Subcutaneous abdominal adipose tissue (tissue), 5 donors: ENCODE measurements around the gene TAPT1.

Source experiments
- H3K27ac ChIP-seq: one replicate; pipeline ENCODE4 v1.7.0; 2013; ENCODE audit warnings: low read depth, mild to moderate bottlenecking, inconsistent platforms, low read length, moderate library complexity
- H3K27me3 ChIP-seq, 5 donors: one replicate each; pipeline ENCODE4 v1.7.0; 2013; ENCODE audit warnings: low read length in 5 of 5, inconsistent platforms in 1 of 5; ENCODE audit not compliant: control insufficient read depth in 5 of 5, insufficient read depth in 4 of 5
- H3K36me3 ChIP-seq, 5 donors: one replicate each; pipeline ENCODE4 v1.7.0; 2013; ENCODE audit warnings: low read length in 5 of 5; ENCODE audit not compliant: control insufficient read depth in 5 of 5, insufficient read depth in 5 of 5
- H3K4me1 ChIP-seq, 5 donors: one replicate each; pipeline ENCODE4 v1.7.0; 2013; ENCODE audit warnings: low read length in 5 of 5, mild to moderate bottlenecking in 3 of 5, moderate library complexity in 1 of 5; ENCODE audit not compliant: control insufficient read depth in 5 of 5, insufficient read depth in 5 of 5
- H3K4me3 ChIP-seq, 5 donors: one replicate each; pipeline ENCODE4 v1.7.0; 2013; ENCODE audit warnings: low read length in 5 of 5, low read depth in 1 of 5
- H3K9ac ChIP-seq, 5 donors: one replicate each; pipeline ENCODE4 v1.7.0; 2013; ENCODE audit warnings: low read length in 5 of 5, mild to moderate bottlenecking in 4 of 5, moderate library complexity in 3 of 5
- H3K9me3 ChIP-seq, 5 donors: one replicate each; pipeline ENCODE4 v1.7.0; 2013; ENCODE audit warnings: low read length in 5 of 5; ENCODE audit not compliant: control insufficient read depth in 5 of 5
- donor health status: healthy.
- donor health status: healthy.
- donor health status: healthy.
- donor health status: healthy.
- donor health status: healthy.

TAPT1 gene

DNA sequence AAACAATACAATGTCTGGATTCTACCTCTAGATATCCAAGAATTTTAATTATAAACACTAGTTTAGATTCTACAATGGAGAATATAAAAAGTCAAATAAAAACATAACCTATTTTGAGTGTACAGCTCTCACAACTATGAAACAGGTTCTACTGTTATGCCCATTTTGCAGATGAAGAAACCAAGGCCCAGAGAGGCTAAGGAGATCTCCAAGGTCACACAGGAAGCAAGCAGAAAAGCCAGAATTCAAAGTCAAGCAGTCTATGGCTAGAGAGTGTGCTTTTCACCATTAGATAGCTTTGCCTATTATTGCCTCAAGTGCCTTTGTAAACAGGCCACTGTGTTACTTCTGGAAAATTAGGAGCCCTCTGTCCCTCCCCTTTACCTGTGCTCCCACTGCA is 7.3 kb downstream of the TAPT1 start:
- no peak overlapping the region for H3K9ac ChIP-seq
- no peaks in the 10 kb centered on the region for H3K27me3 ChIP-seq
- no peak overlapping the region for H3K4me3 ChIP-seq
- peaks cover 4 to 28% (median 20%) of the 10 kb centered on the region in 5 donors for H3K4me1 ChIP-seq
- H3K36me3 ChIP-seq, result peaks cover 0 to 6% (median 0%) of the 10 kb centered on the region in 5 donors
- no peaks in the 10 kb centered on the region for H3K9me3 ChIP-seq
- no peak overlapping the region for H3K27ac ChIP-seq

DNA sequence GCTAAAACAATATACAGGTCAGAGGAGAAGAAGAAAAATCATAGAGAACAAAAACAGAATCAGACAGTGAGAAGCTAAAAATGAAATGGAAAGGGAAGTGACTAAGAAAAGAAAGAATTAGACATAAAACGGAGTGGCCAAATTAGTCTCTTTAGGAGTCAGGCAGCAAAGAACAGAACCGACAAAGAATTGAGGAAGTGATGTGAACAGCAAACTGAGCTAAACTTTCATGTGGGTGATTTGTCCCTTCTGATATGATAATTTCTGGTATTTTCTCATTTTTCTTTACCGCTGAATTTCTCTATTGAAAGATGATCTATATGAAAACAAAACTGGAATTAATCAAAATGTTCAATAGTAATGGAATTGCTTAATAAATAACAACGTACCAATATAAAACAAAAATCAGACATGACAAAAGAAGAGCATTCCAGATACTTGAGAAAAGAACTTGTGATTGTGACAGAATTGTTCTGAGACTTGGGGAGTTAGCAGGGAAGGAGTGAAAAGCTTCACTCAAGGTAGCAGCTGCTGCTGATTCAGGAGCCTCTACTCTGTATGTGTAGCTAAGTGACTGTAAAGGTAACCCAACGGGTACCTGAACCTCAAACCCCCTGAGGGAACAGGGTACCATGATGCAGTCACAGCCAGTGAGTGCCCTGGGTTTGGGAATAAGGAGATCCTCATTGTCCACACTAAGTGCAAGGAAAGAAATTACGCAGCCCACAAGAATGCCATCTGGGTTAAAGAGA is 8.8 kb downstream of the TAPT1 start:
- Histone ChIP-seq H3K4me3 (no peak overlapping the region), H3K27ac (no peak overlapping the region), H3K9me3 (no peaks in the 10 kb centered on the region), H3K27me3 (no peaks in the 10 kb centered on the region), H3K36me3 (peaks cover 0 to 19% (median 5%) of the 10 kb centered on the region in 5 donors), H3K4me1 (peaks cover 0 to 17% (median 8%) of the 10 kb centered on the region in 5 donors), H3K9ac (no peak overlapping the region)

DNA sequence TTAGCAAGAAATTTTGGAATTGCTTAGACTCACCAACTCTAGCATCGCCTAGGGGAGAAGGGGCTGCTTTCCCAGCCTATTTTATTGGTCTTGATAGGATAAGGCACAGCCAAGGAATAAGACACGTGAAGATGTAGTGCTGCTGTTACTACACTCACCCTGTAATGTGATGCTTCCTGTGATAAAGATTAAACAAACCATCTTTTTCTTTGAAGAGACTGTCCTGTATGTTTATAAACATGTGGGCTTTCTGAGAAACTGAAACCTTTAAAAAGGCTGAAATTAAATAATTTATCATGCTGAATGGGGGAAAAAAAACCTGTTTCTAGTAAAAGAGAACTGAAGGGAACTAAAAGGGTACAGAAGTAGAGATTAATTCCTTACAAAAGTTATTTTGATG is 13.2 kb downstream of the TAPT1 start:
- H3K36me3 ChIP-seq, result peaks cover 5 to 29% (median 12%) of the 10 kb centered on the region in 5 donors
- H3K9ac ChIP-seq, result peak overlapping the region in 1 of 5 donors; percentile 35
- no peaks in the 10 kb centered on the region for H3K27me3 ChIP-seq

DNA sequence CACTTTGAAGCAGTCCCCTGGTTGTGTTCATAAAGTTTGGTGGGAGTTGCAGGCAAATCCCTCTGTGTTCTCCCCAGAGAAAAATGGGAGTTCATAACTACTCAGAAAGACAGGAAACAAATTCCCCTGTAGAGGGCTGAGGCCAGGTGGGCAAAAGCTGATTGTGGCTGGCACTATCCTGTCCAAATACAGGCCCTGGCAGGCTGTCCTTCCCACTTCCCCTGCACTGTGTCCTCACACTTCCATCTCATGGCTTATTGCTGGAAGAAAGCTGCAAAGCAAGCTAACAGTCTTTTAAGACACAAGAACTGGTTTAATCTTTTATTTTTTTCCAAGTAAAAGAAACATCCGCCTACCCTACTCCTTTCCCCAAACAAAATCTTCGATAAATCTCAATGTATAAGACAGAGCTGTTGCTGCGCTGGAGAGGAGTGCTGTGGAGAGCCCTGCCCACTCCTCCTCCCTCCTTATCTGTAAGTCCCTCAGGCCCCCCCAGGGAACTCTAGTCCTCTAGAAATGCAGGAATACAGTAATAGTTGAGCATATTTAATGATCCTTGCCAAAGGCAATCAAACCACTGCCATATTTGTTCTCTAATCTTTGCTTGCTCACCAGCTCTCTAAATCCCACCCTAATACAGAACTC is 14.0 kb downstream of the TAPT1 start:
- no peaks in the 10 kb centered on the region for H3K27me3 ChIP-seq
- peaks cover 0 to 15% (median 8%) of the 10 kb centered on the region in 5 donors for H3K4me1 ChIP-seq
- H3K9me3 ChIP-seq, result no peaks in the 10 kb centered on the region
- no peak overlapping the region for H3K4me3 ChIP-seq
- peaks cover 5 to 29% (median 12%) of the 10 kb centered on the region in 5 donors for H3K36me3 ChIP-seq
- H3K9ac ChIP-seq, result peak overlapping the region in 2 of 5 donors; percentile 3 to 35
- no peak overlapping the region for H3K27ac ChIP-seq

More for the DNA sequence above, 13.2 kb downstream of the TAPT1 start:
- Histone ChIP-seq H3K9me3 (no peaks in the 10 kb centered on the region), H3K27ac (no peak overlapping the region), H3K4me1 (peaks cover 0 to 17% (median 12%) of the 10 kb centered on the region in 5 donors), H3K4me3 (no peak overlapping the region)

DNA sequence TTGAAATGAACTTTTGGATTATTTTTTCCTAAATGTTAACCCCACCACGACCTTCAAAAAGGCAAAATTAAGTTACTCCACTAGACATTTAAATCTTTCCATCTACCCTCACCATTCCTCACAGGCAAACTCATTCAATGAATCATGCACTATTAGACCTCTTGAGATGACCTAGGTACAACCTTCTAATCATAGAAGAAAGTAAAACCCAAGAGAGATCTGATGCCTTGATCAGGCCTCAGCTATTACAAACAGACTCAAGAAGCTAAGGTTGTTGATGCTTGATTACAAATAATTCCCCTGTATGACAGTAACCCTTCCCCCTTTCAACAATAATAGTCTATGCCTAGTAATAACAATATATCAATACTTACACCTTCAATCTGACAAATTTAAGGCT is 18.9 kb downstream of the TAPT1 start:
- Histone ChIP-seq H3K36me3 (peaks cover 5 to 14% (median 12%) of the 10 kb centered on the region in 5 donors), H3K27ac (no peak overlapping the region), H3K4me1 (peaks cover 0 to 25% (median 18%) of the 10 kb centered on the region in 5 donors)

DNA sequence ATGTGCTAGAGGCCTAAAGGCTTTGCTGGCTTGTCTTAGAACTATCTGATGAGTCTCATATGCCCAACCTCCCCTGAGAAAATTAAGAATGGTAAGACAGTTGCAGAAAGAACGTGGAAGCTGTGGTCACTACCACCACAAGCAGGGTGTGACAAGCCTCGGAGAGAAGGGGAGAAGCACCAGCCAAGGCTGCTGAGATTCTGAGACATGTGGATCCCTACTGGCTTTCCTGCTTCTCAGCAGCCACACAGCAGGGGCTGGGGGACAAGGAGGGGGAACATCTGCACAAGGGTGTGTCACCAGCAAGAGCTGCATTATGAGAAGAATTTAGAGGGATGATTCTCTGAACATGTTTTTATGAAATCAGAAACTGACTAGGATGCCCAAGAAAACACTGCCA is 19.4 kb downstream of the TAPT1 start:
- H3K27me3 ChIP-seq, result no peaks in the 10 kb centered on the region
- peaks cover 0 to 25% (median 12%) of the 10 kb centered on the region in 5 donors for H3K4me1 ChIP-seq
- H3K36me3 ChIP-seq, result peaks cover 5 to 13% (median 12%) of the 10 kb centered on the region in 5 donors
- H3K27ac ChIP-seq, result no peak overlapping the region
- no peaks in the 10 kb centered on the region for H3K9me3 ChIP-seq
- H3K9ac ChIP-seq, result peak overlapping the region in 1 of 5 donors; percentile 33
- no peak overlapping the region for H3K4me3 ChIP-seq

More for the DNA sequence above, 18.9 kb downstream of the TAPT1 start:
- Histone ChIP-seq H3K9ac (no peak overlapping the region), H3K27me3 (no peaks in the 10 kb centered on the region), H3K9me3 (no peaks in the 10 kb centered on the region), H3K4me3 (no peak overlapping the region)

DNA sequence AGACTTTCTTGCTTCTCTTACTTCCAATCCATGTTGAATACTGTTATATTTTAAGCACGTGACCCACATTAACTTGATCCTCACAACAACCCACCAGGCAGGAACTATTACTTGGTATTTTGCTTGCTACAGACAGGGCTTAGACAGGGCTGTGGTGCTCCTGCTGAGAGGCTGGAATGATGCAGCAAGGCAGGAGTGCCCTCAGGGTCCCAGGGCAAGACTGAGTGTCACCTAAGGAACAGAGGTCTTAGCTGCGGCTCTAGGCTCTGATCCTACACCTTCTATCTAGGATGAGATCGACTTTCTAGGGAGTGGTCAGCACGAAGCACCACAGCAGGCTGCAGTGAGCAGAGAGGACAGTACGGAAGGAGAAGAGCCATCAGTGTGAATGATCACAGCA is 20.0 kb downstream of the TAPT1 start:
- no peak overlapping the region for H3K4me3 ChIP-seq
- H3K36me3 ChIP-seq, result peaks cover 11 to 15% (median 12%) of the 10 kb centered on the region in 5 donors
- H3K27me3 ChIP-seq, result no peaks in the 10 kb centered on the region
- peaks cover 0 to 25% (median 12%) of the 10 kb centered on the region in 5 donors for H3K4me1 ChIP-seq
- H3K9ac ChIP-seq, result no peak overlapping the region
- no peak overlapping the region for H3K27ac ChIP-seq
- H3K9me3 ChIP-seq, result no peaks in the 10 kb centered on the region

DNA sequence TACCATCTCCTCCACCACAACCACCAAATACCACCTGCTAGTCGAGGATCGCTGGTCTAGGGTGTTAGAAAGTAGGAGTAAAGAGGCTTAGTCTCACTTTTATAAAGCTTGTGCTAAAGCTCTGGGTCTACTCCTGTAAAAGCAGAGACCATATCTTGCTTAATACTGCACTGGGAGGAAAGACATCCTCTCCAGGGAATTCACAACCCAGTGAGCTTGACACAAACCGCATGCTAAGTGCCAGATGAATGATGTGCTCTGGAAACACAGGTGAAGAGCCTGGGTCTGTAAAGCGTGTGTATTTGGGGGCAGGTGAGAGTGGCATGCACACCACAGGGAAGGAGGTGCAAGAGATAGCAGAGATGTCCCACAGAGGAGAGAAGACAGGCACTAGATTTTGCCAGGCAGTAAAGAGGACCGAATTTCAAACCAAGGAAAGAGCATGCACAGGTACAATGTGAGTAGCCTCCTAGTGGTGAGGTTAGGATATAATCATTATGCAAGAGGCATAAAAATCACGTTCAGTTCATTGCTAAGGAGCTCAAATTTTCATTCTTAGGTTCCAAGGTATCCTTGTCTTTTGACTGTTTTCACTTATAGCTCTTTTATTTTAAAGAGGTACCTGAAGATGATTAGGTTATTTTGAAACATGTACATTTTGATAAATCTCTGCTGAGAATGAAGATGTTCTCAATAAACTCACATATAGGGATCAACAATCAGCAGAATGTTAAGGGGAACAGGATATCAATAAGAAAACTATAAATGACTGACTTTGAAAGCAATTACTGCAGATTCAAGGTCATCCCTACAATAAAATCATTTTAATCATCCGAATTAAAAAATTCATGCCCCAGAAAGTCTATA is 20.7 kb downstream of the TAPT1 start:
- H3K27ac ChIP-seq, result no peak overlapping the region
- peaks cover 0 to 25% (median 12%) of the 10 kb centered on the region in 5 donors for H3K4me1 ChIP-seq
- no peaks in the 10 kb centered on the region for H3K9me3 ChIP-seq
- no peaks in the 10 kb centered on the region for H3K27me3 ChIP-seq
- H3K9ac ChIP-seq, result no peak overlapping the region
- H3K4me3 ChIP-seq, result no peak overlapping the region
- H3K36me3 ChIP-seq, result peaks cover 11 to 15% (median 12%) of the 10 kb centered on the region in 5 donors

DNA sequence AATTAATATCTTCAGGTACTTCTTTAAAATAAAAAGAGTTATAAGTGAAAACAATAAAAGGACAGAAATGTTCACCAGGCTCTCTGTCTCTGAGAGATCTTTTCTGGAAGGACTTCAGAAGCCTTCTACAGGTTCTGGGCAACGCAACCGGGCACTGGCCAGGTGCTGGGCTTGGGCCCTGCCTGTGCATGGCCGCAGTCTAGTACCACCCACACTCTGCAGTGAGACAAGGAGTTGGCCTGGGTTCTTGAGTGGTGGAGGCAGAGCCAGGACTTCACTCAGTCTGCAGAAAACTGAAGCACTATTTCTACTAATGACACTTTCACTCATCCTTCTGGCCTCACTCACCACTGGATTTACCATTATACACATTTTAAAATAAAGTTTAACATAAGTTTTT is 21.8 kb downstream of the TAPT1 start:
- Histone ChIP-seq H3K4me3 (no peak overlapping the region), H3K9me3 (no peaks in the 10 kb centered on the region), H3K9ac (no peak overlapping the region), H3K27me3 (no peaks in the 10 kb centered on the region), H3K4me1 (peaks cover 0 to 17% (median 12%) of the 10 kb centered on the region in 5 donors), H3K27ac (no peak overlapping the region), H3K36me3 (peaks cover 4 to 16% (median 7%) of the 10 kb centered on the region in 5 donors)
